Suprapubic skin (tissue), 4 donors: ENCODE results near the gene B3GALT2.

Experiments
- CTCF ChIP-seq, 2 donors: fragments of 200-600 bp in 1 of 2; fragments of 450-650 bp in 1 of 2; sonication (generic) in 1 of 2; IDR thresholded peaks; one replicate each; pipeline ENCODE4 v1.5.1; 2016 to 2019; ENCODE audit warnings: antibody characterized with exemption in 2 of 2, mild to moderate bottlenecking in 1 of 2, moderate library complexity in 1 of 2
- EP300 ChIP-seq: sonication (generic); formaldehyde crosslinking; IDR thresholded peaks from one replicate; pipeline ENCODE4 v1.6.1; 2017; ENCODE audit warnings: antibody characterized with exemption
- POLR2A ChIP-seq, 2 donors: fragments of 450-650 bp; IDR thresholded peaks; one replicate each; pipeline ENCODE4 v1.6.1; 2017; ENCODE audit warnings: antibody characterized with exemption in 2 of 2, mild to moderate bottlenecking in 2 of 2, moderate library complexity in 2 of 2
- POLR2AphosphoS5 ChIP-seq, 3 donors: sonication (generic); formaldehyde crosslinking; IDR thresholded peaks; one replicate each; pipeline ENCODE4 v1.6.1; 2017; ENCODE audit warnings: antibody characterized with exemption in 3 of 3

- TF ChIP-seq CTCF (IDR thresholded peaks at IDR 0.05) (no peak), EP300 (no peak), POLR2A (IDR thresholded peaks at IDR 0.05) (no peak), POLR2AphosphoS5 (IDR thresholded peaks at IDR 0.05) (no peak)
Measured at GRCh38 chr1:193185901-193186731, at the start of gene B3GALT2.
